ENCODE measurements around the gene KLHL18. TPM values are rescaled to one million over a fixed set of nuclear protein-coding genes. Genes with fewer than 3 reads are reported as not detected.
"Not testable (repeated sequence)": the region's sequence is repeated elsewhere in the genome, so short reads cannot be mapped to it uniquely, and the experiment has no call there.

KLHL18 gene
- polyA plus RNA-seq, 3 donors: 43.4 to 63.3 (median 45.3) TPM

DNA sequence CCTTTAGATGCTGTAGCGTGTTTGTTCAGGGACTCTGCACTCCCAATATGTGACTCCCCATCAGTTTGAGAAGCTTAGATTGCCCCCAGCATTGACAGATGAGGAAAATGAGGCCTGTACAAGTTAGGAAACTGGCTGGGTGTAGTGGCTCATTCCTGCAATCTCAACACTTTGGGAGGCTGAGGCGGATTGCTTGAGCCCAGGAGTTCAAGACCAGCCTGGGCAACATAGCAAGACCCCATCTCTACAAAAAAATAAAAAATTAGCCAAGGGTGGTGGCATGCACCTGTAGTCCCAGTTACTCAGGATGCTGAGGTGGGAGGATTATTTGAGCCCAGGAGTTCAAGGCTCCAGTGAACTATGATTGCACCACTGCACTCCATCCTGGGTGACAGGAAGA is 84.1 kb downstream of the KLHL18 start:
- H3K9me3 Mint-ChIP-seq: peaks cover 4 to 13% (median 9%) of the 10 kb centered on the region in 7 donors
- H3K36me3 Mint-ChIP-seq: peaks cover 3% of the 10 kb centered on the region in 2 donors

DNA sequence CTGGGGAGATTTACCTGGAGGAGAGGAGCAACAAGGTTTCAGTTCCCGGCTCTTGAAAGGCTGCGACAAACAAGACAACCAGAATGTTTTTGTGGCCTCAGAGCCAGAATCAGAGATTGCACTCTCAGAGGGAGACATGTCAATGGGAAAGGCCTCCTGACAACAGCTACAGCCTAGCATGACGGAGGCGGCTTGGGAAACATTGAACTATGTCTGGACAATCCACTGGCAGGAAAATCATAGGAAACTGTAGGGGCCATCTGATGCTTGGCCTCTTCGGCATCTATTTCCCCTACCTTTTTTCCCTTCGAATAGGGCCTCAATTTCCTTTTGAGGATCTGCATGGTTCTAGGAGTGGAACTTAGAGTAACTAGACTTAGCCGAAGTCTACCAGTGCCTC is 84.9 kb downstream of the KLHL18 start:
- no peak for DNase-seq
- H3K27ac Mint-ChIP-seq: no peak overlapping the region
- peaks cover 26 to 38% of the 10 kb centered on the region in 2 donors for H3K4me1 ChIP-seq (ENCODE audit: control insufficient read depth in 1 of 2, insufficient read depth in 2 of 2, low read length in 2 of 2)
- no peak overlapping the region for H3K9ac ChIP-seq (ENCODE audit: insufficient read depth, low read length, poor library complexity, severe bottlenecking)
- no peaks in the 10 kb centered on the region for H3K79me2 ChIP-seq (ENCODE audit: insufficient read depth, low read length)
- peaks cover 38% of the 10 kb centered on the region for H3K4me1 Mint-ChIP-seq
- H3K27me3 Mint-ChIP-seq (ENCODE audit: low read depth in 3 of 3): peaks cover 0 to 6% (median 0%) of the 10 kb centered on the region in 3 donors
- no peaks in the 10 kb centered on the region for H3K36me3 ChIP-seq (replicated peaks in 1 of 2; ENCODE audit: control insufficient read depth in 1 of 2, insufficient read depth in 2 of 2, low read length in 2 of 2)
- no peaks in the 10 kb centered on the region for H4K20me1 ChIP-seq (ENCODE audit: insufficient read depth, low read length)
- intact Hi-C loops (cut with micrococcal nuclease): no loop called here
- no peaks in the 10 kb centered on the region for H3K9me3 ChIP-seq (replicated peaks in 1 of 2; ENCODE audit: control insufficient read depth in 1 of 2, insufficient read depth in 1 of 2, low read length in 2 of 2)
- no peak overlapping the region for H3K4me3 Mint-ChIP-seq
- H3K36me3 Mint-ChIP-seq: no peaks in the 10 kb centered on the region
- no peak overlapping the region for H3K4me3 ChIP-seq (replicated peaks in 1 of 3; ENCODE audit: low read depth in 2 of 3, low read length in 3 of 3)
- no peak overlapping the region for H2AFZ ChIP-seq (ENCODE audit: insufficient read depth, low read depth, low read length, poor library complexity, severe bottlenecking)
- no peaks in the 10 kb centered on the region for H3K27me3 ChIP-seq (ENCODE audit: control insufficient read depth in 2 of 2, insufficient read depth in 2 of 2, low read length in 2 of 2)
- TF ChIP-seq, protein P1, sequence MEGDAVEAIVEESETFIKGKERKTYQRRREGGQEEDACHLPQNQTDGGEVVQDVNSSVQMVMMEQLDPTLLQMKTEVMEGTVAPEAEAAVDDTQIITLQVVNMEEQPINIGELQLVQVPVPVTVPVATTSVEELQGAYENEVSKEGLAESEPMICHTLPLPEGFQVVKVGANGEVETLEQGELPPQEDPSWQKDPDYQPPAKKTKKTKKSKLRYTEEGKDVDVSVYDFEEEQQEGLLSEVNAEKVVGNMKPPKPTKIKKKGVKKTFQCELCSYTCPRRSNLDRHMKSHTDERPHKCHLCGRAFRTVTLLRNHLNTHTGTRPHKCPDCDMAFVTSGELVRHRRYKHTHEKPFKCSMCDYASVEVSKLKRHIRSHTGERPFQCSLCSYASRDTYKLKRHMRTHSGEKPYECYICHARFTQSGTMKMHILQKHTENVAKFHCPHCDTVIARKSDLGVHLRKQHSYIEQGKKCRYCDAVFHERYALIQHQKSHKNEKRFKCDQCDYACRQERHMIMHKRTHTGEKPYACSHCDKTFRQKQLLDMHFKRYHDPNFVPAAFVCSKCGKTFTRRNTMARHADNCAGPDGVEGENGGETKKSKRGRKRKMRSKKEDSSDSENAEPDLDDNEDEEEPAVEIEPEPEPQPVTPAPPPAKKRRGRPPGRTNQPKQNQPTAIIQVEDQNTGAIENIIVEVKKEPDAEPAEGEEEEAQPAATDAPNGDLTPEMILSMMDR (IDR thresholded peaks at IDR 0.05): no peak
- no peak overlapping the region for H3K4me2 ChIP-seq (replicated peaks; ENCODE audit: extremely low read depth, low read length, poor library complexity, severe bottlenecking)
- H3K27ac ChIP-seq (ENCODE audit: low read depth in 1 of 2, low read length in 2 of 2): no peak overlapping the region
- H3K9me3 Mint-ChIP-seq: peaks cover 0 to 5% (median 3%) of the 10 kb centered on the region in 7 donors
- 98% methylated on average over 4 of the region's 7 CpGs for WGBS (ENCODE audit: insufficient coverage)

More for the DNA sequence above, 84.1 kb downstream of the KLHL18 start:
- TF ChIP-seq, protein P1 (IDR thresholded peaks at IDR 0.05): no peak
- Mint-ChIP-seq H3K27me3 (ENCODE audit: low read depth in 3 of 3) (peaks cover 0 to 9% (median 0%) of the 10 kb centered on the region in 3 donors), H3K4me1 (peaks cover 37% of the 10 kb centered on the region), H3K4me3 (no peak overlapping the region), H3K27ac (no peak overlapping the region)
- Histone ChIP-seq H3K4me2 (replicated peaks; ENCODE audit: extremely low read depth, low read length, poor library complexity, severe bottlenecking) (no peak overlapping the region), H3K27me3 (ENCODE audit: control insufficient read depth in 2 of 2, insufficient read depth in 2 of 2, low read length in 2 of 2) (no peaks in the 10 kb centered on the region), H3K4me3 (replicated peaks in 1 of 3; ENCODE audit: low read depth in 2 of 3, low read length in 3 of 3) (no peak overlapping the region), H4K20me1 (ENCODE audit: insufficient read depth, low read length) (no peaks in the 10 kb centered on the region), H3K9ac (ENCODE audit: insufficient read depth, low read length, poor library complexity, severe bottlenecking) (no peak overlapping the region), H3K9me3 (replicated peaks in 1 of 2; ENCODE audit: control insufficient read depth in 1 of 2, insufficient read depth in 1 of 2, low read length in 2 of 2) (peaks cover 0 to 4% of the 10 kb centered on the region in 2 donors), H3K27ac (ENCODE audit: low read depth in 1 of 2, low read length in 2 of 2) (no peak overlapping the region), H3K4me1 (ENCODE audit: control insufficient read depth in 1 of 2, insufficient read depth in 2 of 2, low read length in 2 of 2) (peaks cover 26 to 38% of the 10 kb centered on the region in 2 donors), H2AFZ (ENCODE audit: insufficient read depth, low read depth, low read length, poor library complexity, severe bottlenecking) (no peak overlapping the region), H3K79me2 (ENCODE audit: insufficient read depth, low read length) (no peaks in the 10 kb centered on the region), H3K36me3 (replicated peaks in 1 of 2; ENCODE audit: control insufficient read depth in 1 of 2, insufficient read depth in 2 of 2, low read length in 2 of 2) (no peaks in the 10 kb centered on the region)
- WGBS (ENCODE audit: insufficient coverage): no CpG with 5 or more reads among the region's 2 CpGs
- intact Hi-C loops (cut with micrococcal nuclease): no loop called here
- DNase-seq: no peak

DNA sequence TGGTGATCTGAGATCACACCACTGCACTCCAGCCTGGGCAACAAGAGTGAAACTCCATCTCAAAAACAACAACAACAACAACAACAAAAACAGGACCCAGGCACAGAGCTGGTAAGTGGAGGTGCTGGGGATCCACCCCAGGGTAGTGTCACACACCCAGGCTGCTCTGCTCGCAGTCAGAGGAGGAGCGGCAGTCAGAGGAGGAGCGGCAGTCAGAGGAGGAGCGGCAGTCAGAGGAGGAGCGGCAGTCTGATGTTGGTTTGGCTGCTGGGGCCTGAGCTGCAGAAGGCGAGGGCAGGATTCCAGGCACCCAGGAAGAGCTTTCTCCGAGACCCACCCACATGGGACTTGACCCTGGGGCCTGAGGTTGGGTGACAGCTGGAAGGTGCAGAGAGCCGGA is 87.3 kb downstream of the KLHL18 start:
- H3K4me1 ChIP-seq (ENCODE audit: control insufficient read depth in 1 of 2, insufficient read depth in 2 of 2, low read length in 2 of 2): peaks cover 28 to 39% of the 10 kb centered on the region in 2 donors
- H3K4me3 Mint-ChIP-seq; H3K27me3 Mint-ChIP-seq (ENCODE audit: low read depth in 3 of 3); H3K4me3 ChIP-seq (replicated peaks in 1 of 3; ENCODE audit: low read depth in 2 of 3, low read length in 3 of 3); H4K20me1 ChIP-seq (ENCODE audit: insufficient read depth, low read length); H3K4me2 ChIP-seq (replicated peaks; ENCODE audit: extremely low read depth, low read length, poor library complexity, severe bottlenecking); H3K9ac ChIP-seq (ENCODE audit: insufficient read depth, low read length, poor library complexity, severe bottlenecking); H3K9me3 ChIP-seq (replicated peaks in 1 of 2; ENCODE audit: control insufficient read depth in 1 of 2, insufficient read depth in 1 of 2, low read length in 2 of 2); H3K36me3 ChIP-seq (replicated peaks in 1 of 2; ENCODE audit: control insufficient read depth in 1 of 2, insufficient read depth in 2 of 2, low read length in 2 of 2); H3K36me3 Mint-ChIP-seq; DNase-seq; H3K9me3 Mint-ChIP-seq; H3K27ac Mint-ChIP-seq; H2AFZ ChIP-seq (ENCODE audit: insufficient read depth, low read depth, low read length, poor library complexity, severe bottlenecking); H3K27me3 ChIP-seq (ENCODE audit: control insufficient read depth in 2 of 2, insufficient read depth in 2 of 2, low read length in 2 of 2); H3K79me2 ChIP-seq (ENCODE audit: insufficient read depth, low read length); intact Hi-C loops (cut with micrococcal nuclease); H3K27ac ChIP-seq (ENCODE audit: low read depth in 1 of 2, low read length in 2 of 2): not testable (repeated sequence)
- WGBS (ENCODE audit: insufficient coverage): 94% methylated on average over 5 of the region's 8 CpGs
- peaks cover 40% of the 10 kb centered on the region for H3K4me1 Mint-ChIP-seq
